Stimulated activated CD4-positive, alpha-beta T cell treated with anti-CD3 and anti-CD28 coated beads, Interleukin-12 subunit alpha, Interleukin-12 subunit beta, amount 100 ng/mL, for 24 hours (primary cell): ENCODE measurements around the gene CCDC112.

Experiments
- DNase-seq, 2 experiments: peaks; one replicate each; pipeline ENCODE4 v3.0.0-alpha.2; 2020; ENCODE audit warnings: low read depth in 2 of 2

The CCDC112 gene

GRCh38 chr5:115317736-115318135, 21.3 kb upstream of the CCDC112 start:
- no peak for DNase-seq

GRCh38 chr5:115317320-115317719, 20.9 kb upstream of the CCDC112 start:
- DNase-seq, result no peak

GRCh38 chr5:115313632-115314031, 17.2 kb upstream of the CCDC112 start:
- no peak for DNase-seq

GRCh38 chr5:115313052-115313451, 16.6 kb upstream of the CCDC112 start:
- no peak for DNase-seq

- DNase-seq, result no peak
These were observed 13.4 kb upstream of the CCDC112 start for GRCh38 chr5:115309751-115310370.

- no peak for DNase-seq
These were observed 12.4 kb upstream of the CCDC112 start for GRCh38 chr5:115308815-115309214.

GRCh38 chr5:115306011-115306536, 9.6 kb upstream of the CCDC112 start:
- no peak for DNase-seq

GRCh38 chr5:115304496-115304895, 8.0 kb upstream of the CCDC112 start:
- no peak for DNase-seq

- DNase-seq, result no peak
These were observed 2.4 kb upstream of the CCDC112 start for GRCh38 chr5:115298811-115299210.

GRCh38 chr5:115297031-115297430, 577 bp upstream of the CCDC112 start:
- DNase-seq, result no peak

- DNase-seq, result no peak
These were observed 704 bp downstream of the CCDC112 start for GRCh38 chr5:115295777-115296123.

- no peak for DNase-seq
These were observed 5.1 kb downstream of the CCDC112 start for GRCh38 chr5:115291397-115291796.

- no peak for DNase-seq
These were observed 7.3 kb downstream of the CCDC112 start for GRCh38 chr5:115289104-115289503.

GRCh38 chr5:115284021-115284420, 12.4 kb downstream of the CCDC112 start:
- DNase-seq, result no peak

GRCh38 chr5:115282131-115282530, 14.3 kb downstream of the CCDC112 start:
- DNase-seq, result no peak

GRCh38 chr5:115274584-115274983, 21.9 kb downstream of the CCDC112 start:
- no peak for DNase-seq

GRCh38 chr5:115272297-115272958, 24.0 kb downstream of the CCDC112 start:
- no peak for DNase-seq

- no peak for DNase-seq
These were observed 25.0 kb downstream of the CCDC112 start for GRCh38 chr5:115271295-115272050.

- no peak for DNase-seq
These were observed 28.8 kb downstream of the CCDC112 start for GRCh38 chr5:115267617-115268016.

GRCh38 chr5:115265220-115265619, 31.2 kb downstream of the CCDC112 start:
- DNase-seq, result no peak

GRCh38 chr5:115264786-115265185, 31.7 kb downstream of the CCDC112 start:
- DNase-seq, result no peak

GRCh38 chr5:115263078-115263380, 33.4 kb downstream of the CCDC112 start:
- no peak for DNase-seq
